ENCODE data around the gene ACAP3.

ACAP3 gene
- total RNA-seq = 106 to 146 reads per million in 2 donors

GRCh38 chr1:1307923-1308755 lies at the start of gene ACAP3, which contains the start of gene PUSL1:
Gene ACAP3 (minus strand): TSS chr1:1307930. CDS start chr1:1307815, 115 bp downstream.
Gene PUSL1 (plus strand): TSS chr1:1308597. CDS start chr1:1308644, 47 bp downstream.
- DNase-seq = peak; percentile 88

- no peak for DNase-seq
These were observed 49.2 kb upstream of the ACAP3 start for GRCh38 chr1:1356796-1357401.

GRCh38 chr1:1356166-1356795 lies 48.6 kb upstream of the ACAP3 start:
- no peak for DNase-seq

DNA sequence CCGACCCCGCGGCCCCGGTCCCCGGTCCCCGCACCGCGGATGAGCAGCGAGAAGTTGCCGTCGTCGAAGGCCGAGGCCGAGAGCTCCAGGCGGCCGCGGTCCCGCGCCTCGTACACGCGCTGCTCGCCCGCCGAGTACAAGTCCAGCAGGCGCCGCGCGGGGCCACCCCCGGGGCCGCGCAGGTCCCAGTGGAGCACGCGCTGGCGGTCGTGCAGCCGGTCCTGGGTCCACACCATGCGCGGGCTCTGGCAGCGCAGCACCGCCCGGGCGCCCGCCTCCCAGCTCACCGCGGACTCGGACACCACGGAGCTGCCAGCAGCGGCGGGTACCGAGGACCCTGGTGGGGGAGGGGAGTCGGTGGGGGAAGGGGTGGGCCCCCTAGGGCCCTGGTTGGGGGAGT lies 47.7 kb upstream of the ACAP3 start:
- DNase-seq = no peak

GRCh38 chr1:1354271-1355247 lies 46.8 kb upstream of the ACAP3 start:
- no peak for DNase-seq

GRCh38 chr1:1353389-1354151 lies 45.8 kb upstream of the ACAP3 start:
- no peak for DNase-seq

GRCh38 chr1:1352786-1353388 lies 45.2 kb upstream of the ACAP3 start:
- no peak for DNase-seq

- no peak for DNase-seq
These were observed 44.0 kb upstream of the ACAP3 start for GRCh38 chr1:1351511-1352427.

- DNase-seq = peak; percentile 66
These were observed 41.7 kb upstream of the ACAP3 start, which contains the start of gene DVL1 for GRCh38 chr1:1349256-1350012. Gene DVL1 (minus strand): TSS chr1:1349418. CDS start chr1:1349065, 353 bp downstream.

GRCh38 chr1:1348420-1349255 lies 40.9 kb upstream of the ACAP3 start:
- no peak for DNase-seq

DNA sequence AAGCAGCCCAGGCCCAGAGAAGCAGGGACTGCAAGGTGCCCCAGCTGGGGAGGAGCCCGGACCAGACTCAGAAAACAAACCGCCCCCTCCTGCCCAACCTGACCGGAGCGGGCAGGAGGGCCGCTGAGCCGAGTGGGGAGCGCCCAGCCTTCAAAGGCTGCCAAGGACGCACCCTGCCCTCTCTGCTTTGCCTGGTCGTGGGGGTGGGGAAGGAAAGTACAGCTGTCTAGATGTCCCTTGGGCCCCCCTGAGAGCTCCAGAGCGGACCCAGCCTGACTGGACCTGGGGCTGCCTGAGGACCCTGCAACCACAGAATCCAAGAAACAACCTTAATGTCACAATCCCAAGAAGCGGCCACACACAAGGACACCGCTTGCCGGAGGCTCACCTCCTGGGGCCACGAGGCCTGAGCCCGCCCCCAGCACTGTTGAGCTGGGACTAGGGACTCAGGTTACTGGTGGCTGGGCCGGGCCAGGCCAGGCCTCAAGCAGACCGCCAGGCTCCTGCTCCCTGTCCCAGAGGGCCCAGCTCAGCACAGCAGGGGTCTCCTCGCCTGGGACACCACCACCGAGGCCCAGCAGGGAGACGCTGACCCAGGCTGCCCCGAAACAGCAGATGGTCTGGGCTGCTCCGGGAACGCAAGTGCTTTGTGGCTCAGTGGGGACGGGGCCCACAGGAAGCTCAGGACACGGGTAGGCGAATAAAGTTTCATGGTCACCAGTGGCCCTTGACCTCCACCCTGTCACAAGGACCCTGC lies 40.1 kb upstream of the ACAP3 start:
- DNase-seq = no peak

DNA sequence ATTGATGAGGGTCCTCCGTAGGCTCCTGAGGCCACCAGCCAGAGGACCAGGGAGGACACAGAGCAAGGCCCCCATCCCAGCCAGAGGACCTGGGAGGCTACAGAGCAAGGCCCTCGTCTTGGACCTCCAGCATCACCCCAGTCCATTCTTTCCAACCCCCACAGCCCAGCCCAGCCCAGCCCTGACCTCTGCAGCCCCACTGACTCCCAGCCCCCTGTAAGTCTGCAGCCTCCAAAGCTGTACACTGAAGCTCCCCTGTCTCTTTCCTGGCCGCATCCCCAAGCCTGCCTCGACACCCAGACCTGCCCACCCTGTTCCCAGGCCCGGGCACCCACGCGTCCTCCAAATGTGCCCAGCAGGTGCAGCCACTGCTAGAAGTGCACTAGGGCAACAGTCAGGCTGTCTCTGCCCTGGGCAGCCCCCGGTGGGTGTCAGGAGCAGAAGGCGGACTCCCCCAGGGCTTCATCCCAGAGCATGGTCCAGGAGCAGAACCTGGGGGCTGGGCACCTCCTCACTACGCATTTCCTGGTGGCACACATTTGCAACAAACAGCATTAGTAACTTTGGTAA lies 39.4 kb upstream of the ACAP3 start:
- DNase-seq = no peak

- DNase-seq = no peak
These were observed 38.8 kb upstream of the ACAP3 start for GRCh38 chr1:1346501-1346890.

DNA sequence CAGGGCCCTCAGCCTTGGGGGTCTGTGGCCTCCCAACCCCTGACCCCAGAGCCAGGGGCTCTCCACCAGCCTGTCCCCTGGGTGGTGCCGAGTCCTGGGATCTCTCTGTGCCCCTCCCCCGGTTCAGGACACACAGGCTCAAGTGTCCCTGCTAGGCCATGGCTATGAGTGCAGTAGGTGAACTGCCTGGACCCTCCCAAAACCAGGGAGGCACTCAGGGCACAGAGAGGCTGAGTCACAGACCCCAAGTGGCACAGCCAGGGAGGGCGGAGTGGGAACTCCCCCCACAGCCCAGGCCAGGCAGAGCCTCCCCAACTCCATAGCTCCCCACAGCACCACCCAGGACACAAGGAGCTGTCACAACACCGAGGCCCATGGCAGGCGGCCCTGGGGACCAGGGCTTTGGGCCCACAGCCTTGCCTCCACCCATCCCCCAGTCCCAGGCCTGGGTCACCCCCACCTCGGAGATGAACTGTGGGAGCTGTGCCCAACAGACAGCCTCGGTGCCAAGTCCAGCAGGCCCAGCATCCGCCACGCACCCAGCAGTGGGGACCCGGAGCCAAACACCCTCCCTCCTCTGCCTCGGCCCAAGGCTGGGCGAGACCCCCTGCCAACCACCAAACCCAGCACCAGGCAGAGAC lies 38.2 kb upstream of the ACAP3 start:
- no peak for DNase-seq

- no peak for DNase-seq
These were observed 37.7 kb upstream of the ACAP3 start for GRCh38 chr1:1345384-1345783.

DNA sequence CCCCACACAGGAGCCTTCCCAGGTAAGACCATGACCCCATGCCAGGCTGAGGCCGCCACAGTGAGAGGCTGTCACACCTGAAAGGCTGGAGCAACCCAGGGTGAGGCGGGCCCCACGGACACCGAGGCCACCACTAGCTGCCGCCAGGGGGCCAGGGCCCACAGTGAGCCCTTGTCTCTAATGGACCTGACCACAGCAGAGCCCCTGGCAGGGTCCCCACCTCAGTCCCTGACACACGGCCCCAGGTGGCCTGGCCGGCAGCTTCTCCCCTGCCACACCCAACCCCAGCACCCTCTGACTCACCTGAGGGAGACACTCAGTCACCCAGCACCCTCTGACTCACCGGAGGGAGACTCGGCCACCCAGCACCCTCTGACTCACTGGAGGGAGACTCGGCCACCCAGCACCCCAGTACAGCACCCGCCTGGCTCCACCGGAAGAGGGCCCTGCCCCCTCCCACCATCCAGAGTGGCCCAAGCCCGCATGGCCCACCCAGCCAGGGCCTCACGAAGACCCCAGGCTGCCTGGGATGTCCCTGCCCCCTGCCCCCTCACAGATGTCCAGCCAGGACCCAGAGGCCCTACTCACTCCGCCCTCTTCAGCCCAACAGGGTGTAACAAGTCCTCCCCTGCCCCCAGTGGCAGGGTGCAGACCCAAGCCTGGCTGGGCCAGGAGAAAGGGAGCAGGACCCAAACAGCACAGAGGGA lies 37.1 kb upstream of the ACAP3 start:
- no peak for DNase-seq

Data from activated gamma-delta T cell (primary cell).